GM19240 (cell line): ENCODE measurements around the gene FAM221A.
"Not testable (repeated sequence)": the region's sequence is repeated elsewhere in the genome, so short reads cannot be mapped to it uniquely, and the experiment has no call there.

Experiments used
- DNase-seq: peaks from one replicate; pipeline ENCODE4 v3.0.0; 2011; ENCODE audit warnings: low spot score; ENCODE audit not compliant: insufficient read length

The FAM221A gene

GRCh38 chr7:23700046-23700445, 20.0 kb downstream of the FAM221A start:
- no peak for DNase-seq

GRCh38 chr7:23709081-23709750, 29.2 kb downstream of the FAM221A start:
- DNase-seq = no peak

DNA sequence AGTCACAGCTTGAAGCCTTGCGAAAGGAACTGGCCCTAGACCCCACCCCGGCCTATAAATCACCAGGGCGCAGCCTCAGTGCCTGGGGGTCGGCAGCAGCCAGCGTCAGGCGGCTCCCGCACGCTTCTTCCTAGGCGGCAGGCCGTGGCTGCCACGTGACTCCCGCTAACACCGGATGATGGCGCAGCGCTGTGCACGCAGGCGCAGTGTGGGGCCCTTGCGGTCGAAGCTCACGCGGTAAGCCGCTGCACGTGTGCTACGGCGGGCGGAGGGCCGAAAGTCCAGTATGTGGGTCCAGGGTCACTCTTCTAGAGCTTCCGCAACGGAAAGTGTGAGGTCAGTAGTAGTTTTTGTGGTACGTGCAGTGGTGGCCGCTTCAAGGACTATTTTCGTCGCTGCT, 30.0 kb downstream of the FAM221A start, which contains the start of gene STK31:
Gene STK31 (plus strand): TSS at position 220 of the 400 bp plus-strand sequence. CDS start 67 bp downstream, at position 287.
- DNase-seq = no peak

DNA sequence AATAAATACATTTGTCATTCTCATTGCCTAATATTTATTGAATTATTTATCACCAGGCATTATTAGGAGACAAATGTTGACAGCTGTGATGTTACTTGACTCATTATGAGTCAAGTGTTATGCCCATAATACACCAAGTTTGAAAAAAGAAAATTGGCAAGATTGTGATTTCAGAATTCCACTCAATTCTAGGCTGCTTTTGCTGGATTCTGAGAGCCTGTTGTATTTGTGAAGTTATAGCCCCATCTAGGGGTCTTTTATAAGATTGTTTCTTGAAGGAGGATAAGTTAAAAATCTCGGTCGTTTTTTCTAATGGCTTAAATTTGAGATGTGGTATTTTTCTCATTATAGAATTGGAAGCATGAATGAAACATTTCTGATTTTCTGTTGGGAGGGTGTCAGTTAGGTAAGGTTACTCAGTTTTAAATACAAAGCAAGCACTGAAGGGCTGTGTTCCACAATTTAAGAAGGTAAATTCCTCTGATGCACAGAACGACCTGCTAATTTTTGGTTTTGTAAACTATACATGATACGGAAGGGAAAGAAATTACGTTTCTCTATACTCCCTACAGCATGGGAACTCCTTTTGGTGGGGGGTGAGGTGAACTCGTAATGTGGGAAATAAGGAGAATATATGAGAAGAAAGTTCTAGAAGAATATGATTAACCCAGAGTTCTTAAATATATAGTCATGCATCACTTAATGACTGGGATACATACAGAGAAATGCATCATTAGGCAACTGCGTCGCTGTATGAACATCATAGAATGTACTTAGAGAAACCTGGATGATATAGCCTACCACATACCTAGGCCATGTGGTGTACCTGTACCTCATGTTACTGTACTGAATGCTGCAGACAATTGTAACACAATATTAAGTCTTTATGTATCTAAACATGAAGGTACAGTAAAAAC, 32.6 kb downstream of the FAM221A start:
- peak; percentile 6 for DNase-seq

GRCh38 chr7:23713285-23714149, 33.5 kb downstream of the FAM221A start:
- DNase-seq = no peak

DNA sequence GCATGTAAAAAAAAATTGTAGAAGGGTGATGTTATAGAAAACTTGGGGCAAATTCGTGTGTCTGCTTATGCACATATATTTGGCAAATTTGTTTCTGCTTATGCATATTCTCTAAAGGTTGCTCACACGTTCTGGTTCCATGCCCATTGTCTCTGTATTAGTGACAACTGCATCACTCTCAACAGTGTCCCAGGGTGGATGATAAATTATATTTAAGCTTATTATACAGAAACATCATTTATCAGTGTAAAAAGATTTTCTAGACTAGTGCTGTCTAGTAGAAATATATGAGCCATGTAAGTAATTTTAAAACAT, 34.1 kb downstream of the FAM221A start:
- no peak for DNase-seq

- no peak for DNase-seq
Measured at GRCh38 chr7:23714579-23714978, 34.6 kb downstream of the FAM221A start.

DNA sequence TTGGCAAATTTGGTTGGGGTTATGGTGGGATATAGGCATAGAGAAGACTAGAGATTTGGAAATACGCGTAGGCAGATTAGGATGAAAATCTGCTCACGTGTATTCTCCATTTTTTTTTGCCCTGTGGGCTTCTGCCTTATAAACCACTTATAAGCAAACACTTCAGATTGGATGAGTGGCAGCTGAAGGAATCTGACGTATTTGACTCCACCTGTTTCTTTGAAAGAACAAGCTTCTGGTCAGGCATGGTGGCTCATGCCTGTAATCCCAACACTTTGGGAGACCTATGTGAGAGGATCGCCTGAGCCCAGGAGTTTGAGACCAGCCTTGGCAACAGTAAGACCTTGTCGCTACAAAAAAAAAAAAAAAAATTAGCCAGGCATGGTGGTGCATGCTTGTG, 35.1 kb downstream of the FAM221A start:
- no peak for DNase-seq

- DNase-seq = no peak
Measured at GRCh38 chr7:23717788-23718187, 37.8 kb downstream of the FAM221A start.

DNA sequence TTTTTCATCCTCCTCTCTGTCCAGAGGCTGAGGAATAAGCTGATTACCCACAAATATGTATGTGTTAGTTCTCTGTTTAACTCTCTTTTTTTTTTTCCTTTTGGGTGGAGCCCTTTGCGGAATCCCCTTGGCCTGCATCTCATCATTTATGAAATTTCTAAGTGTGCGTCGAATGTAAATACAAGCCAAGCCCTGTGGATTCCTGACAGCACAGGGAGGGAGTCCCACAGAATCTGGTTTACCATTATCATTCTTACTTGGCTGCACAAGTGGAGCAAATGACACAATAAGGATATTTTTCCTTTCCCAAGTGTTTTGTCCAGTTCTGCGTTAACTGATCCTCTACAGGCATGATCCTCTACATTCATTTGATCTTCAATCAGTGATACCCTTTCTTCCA, 41.5 kb downstream of the FAM221A start:
- no peak for DNase-seq

DNA sequence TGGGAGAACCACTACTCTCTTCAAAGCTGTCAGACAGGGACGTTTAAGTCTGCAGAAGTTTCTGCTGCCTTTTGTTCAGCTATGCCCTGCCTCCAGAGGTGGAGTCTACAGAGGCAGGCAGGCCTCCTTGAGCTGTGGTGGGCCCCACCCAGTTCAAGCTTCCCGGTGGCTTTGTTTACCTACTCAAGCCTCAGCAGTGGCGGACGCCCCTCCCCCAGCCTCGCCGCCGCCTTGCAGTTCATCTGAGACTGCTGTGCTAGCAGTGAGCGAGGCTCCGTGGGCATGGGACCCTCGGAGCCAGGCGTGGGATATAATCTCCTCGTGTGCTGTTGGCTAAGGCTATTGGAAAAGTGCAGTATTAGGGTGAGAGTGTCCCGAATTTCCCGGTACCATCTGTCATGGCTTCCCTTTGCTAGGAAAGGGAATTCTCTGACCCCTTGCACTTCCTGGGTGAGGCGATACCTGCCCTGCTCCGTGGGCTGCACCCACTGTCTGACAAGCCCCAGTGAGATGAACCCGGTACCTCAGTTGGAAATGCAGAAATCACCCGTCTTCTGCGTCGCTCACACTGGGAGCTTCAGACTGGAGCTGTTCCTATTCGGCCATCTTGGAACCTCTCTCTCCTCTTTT, 42.7 kb downstream of the FAM221A start:
- DNase-seq = not testable (repeated sequence)

DNA sequence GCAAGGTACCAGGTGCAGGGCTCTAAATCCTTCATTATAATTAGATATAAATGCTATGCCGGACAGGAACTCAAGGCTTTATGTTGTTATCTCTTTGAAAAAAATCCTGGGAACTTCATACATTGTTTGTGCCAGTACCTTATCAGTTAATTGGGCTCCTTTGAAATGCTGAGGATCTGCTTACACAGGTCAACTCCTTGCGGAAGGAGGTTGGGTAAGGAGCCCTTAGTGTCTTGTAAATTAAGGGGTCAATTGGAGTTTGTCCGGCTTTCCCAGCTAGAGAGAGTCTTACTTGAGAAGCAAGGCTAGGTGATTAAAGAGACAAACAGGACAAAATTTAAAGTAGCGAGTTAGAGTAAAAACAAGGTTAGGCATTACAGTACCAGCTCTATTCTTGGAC, 44.1 kb downstream of the FAM221A start:
- DNase-seq = not testable (repeated sequence)

- no peak for DNase-seq
Measured at GRCh38 chr7:23742051-23742450, 62.1 kb downstream of the FAM221A start.

- no peak for DNase-seq
Measured at GRCh38 chr7:23743226-23743625, 63.2 kb downstream of the FAM221A start.

DNA sequence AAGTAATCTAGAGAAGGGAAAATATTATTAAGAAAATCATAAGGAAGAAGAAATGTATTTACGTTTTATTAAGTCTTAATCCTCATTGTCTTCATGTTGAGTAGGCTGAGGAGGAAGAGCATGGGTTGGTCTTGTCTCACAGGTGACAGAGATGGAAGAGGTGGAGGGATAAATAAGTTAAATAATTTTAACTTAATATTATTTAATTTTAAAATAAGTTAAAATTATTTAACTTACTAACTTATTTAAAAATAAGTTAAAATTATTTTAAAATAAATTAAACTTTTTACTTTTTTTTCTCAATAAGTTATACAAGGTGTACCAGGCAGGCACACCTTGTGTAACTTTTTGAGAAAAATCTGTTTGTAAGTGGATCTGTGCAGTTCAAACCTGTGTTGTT, 66.6 kb downstream of the FAM221A start:
- no peak for DNase-seq

DNA sequence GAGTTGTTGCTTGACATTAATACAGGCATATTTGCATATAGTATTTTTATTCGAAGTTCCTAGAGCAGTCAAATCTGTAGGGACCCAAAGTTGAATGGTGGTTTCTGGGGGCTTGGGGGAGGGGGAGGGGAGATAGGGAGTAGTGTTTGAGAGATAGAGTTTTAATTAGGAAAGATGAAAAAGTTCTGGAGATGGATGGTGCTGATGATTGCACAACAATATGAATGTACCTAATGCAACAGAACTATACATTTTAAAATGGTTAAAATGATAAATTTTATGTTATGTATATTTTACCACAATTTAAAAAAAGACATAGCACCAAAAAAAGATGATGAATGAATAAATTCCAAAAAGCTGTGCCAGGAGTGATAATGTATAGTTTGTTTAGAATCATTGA, 71.9 kb downstream of the FAM221A start:
- DNase-seq = no peak
